ENCODE results near the gene MACROD1.

Gene MACROD1

DNA sequence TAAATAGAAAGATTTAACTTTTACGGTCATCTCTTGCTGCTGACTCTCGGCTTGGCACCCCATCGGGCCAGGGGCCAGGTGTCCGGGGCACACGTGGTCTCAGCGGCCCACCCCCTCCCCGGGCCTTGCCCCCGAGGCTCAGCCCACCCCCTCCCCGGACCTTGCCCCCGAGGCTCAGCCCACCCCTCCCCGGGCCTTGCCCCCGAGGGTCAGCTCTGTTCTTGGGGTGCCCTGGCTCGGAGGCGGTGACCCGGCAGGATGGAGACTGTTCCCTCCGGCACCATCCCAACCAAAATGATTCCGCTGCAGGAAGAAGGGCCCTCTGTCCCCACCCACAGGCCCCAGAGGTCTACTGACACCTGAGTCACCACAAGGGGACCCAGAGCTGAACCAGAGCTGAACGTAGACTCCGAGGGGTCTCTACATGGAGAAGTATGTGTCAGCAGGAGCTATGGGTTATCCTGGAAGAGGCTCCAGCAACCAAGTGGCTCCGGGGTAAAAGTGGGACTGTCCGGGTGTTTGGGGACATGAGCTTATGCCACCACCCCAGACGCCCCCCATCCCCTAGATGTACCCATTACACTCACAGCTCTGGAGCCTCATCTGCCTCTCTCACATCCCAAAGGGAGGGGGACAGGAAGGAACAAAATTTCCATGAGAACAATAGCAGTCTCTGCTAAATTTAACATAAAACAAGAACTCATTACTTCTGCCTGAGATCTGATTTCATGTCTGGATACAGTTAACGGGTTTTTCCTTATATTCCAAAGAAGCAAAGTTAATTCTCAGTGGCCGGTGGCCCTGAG lies 38.4 kb downstream of the MACROD1 start:
- no peak for DNase-seq

DNA sequence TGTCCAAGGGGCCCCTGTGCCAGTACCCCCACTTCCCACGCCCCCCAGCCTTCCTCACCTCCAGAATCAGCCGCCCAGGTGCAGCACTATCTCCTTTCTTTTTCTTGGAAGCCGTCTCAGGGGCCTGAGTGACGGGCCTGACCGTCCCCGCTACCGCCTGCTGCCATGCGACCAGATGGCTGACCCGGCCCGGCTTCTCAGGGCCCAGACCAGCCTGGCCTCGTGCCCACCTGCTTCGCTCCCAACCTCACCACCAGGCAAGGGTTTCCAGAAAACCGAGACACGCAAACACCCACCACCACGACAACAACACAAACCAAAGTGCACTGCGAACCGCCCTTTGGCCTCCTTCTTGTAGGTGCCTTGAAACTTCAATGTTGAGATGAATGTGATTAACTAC lies 39.1 kb downstream of the MACROD1 start:
- DNase-seq, result no peak

DNA sequence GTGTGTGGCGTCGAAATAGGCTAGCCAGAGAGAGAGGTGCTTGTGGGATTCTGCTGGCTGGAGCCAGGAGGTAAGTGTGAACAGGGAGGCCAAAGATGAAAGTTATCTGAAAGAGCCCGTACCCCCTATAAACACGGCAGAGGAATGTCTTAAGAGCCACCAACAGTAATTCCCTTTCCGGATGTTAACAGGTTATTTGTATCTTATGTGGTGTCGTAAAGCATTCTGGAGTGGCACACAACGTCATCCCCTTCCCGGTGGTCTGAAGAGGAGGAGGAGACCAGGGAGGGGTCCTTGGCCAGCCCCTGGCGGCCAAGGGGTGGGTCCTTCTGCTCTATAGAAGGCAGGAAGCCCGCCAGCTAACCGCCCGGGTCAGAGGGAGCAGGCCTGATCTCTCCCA lies 39.5 kb downstream of the MACROD1 start:
- no peak for DNase-seq

DNA sequence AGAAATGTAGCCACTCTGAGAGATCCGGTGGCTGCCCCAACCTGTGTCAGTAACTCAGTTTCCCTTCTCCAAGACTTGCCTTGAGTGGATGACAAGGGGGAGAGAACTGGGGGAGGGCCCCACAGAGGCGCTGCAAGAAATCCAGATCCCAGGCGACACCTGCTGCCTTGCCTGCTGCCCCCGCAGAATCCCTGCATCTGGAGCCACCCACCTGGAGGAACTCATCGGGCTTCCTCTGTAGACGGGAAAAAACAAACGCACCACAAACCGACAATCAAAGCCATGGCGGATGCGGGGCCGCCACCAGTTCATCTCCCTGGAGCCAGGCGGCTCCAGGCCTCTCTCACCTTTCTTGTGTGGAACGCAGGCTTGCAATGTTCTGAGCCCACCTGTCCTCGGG lies 40.2 kb downstream of the MACROD1 start:
- no peak for DNase-seq

- no peak for DNase-seq
Measured at GRCh38 chr11:64124147-64124546, 41.8 kb downstream of the MACROD1 start.

DNA sequence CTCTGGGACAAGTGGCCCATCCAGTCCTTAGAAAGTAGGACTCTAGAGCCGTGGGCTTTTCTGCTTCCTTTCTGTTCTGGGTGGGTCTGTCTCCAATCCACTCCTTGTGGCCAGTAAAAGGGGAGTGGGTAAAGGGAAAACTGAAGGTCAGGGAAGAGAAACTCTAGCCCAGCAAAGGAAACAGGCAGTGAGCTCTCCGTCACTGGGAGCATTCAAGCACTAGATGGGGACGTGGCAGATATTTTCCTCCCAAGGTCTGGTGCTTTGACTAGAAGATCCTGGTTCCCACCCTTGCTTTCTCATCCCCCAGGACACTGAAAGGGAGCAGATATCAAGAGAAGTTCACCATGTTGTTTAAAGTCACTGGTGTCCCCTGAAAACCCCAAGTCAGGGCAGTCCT lies 42.2 kb downstream of the MACROD1 start:
- DNase-seq, result no peak

DNA sequence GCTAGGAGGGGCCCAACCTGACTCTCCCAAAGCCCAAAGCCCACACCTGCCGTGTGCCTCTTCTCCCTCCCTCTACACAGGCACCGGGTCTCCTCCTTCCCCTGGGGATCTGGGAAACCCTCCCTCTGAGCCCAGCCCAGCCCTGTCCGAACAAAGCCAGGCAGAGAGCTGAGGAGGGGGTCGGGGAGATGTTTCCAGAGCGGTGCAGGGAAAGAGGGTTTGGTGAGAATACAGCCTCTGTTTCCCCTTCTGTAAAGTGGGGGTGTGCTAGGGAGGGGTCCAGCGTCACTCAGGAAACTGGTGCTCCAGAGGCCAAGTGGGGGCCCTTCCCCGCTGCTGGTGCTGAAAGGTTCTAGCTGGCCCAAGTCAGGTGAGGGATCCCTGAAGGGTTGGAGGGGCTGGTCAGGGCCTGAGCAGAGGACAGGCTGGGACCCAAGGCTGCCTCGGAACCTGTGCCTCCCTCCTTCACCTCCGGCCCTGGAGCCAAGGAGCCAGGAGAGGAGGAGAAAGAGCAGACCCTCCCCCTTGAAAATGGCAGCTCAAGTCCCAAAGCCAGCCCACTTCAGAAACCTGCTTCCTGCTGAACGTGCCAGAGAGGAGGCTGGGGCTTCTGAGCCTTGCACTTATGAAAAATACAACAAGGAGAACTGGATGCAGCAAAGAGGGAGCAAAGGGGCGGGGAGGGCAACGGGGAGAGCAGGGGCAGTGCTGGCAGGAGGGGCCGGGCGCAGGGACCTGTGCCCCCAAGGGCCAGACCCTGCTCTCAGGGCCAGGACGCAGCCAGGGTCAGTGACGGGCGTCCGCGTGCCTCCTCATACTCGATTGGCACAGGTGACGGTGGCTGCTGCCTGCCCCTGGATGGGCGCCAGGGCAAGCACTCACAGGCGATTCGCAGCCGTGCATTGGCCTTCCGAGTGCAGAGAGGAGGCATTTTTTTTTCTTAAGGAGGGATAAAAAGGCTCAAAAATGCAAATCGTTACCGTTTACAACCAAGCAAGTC lies 43.2 kb downstream of the MACROD1 start:
- DNase-seq, result peak; percentile 96

DNA sequence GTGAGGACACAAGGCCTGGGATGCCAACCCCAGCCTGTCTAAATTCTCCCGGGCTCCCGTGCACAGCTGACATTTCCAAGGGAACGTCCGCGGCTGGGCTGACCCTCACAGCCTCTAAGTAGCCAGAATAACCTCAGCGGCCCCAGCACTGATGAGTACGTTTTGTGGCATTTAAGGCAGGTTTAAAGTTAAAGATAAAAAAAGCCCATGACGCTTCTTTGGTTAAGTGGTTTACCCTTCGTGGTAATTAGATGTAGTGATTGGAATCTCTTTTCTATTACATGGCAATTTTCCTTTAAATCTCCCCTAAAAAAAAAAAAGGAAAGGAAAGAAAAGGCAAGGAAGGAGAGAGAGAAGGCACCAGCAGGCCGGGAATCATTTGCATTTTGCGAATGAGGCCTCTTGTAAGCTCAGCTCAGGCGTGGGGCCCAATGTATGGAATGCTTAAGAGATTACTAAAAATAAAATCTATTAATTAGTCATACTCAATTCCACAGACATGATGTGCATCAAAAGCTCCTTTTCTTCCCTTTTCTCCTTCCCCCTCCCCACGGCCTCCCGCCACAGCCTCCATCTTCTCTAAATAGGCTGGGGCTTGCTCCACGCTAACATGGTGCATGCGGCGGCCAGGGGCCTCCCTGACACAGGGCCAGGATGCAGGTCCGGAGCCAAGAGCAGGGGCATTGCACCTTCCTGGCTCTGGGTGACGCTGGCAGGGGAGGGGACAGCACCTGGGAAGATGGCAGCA lies 44.1 kb downstream of the MACROD1 start:
- DNase-seq, result no peak

DNA sequence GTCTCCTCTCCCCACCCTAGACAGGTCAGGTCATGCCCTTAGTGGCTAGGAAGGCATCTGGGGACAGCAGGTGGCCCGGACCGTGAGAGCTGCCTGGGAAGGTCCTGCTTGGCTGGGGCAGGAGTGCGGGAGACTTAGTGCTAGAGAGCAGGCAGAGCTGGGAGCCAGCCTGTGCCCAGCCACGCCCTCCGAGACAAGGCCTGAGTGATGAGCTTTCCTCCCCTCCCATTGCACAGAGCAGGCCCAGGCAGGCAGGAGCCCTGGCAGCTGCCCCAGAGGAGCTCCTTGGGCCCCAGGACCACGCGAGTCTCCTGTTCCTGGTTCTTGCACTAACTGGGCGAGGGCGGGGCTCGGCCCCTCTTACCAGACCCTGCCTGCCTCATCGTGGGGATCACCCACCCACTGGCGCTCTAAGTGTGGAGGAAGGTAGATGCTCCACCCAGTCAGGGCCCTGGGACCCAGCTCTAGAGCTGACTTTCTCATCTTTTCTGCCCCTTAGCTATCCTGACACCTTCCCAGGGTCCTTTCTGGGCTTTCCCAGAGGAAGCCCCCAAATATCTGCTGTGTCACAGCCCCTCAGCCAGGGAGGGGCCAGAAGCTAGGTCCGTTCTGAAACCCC lies 44.9 kb downstream of the MACROD1 start:
- peak; percentile 97 for DNase-seq

GRCh38 chr11:64119700-64120099 lies 46.2 kb downstream of the MACROD1 start:
- no peak for DNase-seq

DNA sequence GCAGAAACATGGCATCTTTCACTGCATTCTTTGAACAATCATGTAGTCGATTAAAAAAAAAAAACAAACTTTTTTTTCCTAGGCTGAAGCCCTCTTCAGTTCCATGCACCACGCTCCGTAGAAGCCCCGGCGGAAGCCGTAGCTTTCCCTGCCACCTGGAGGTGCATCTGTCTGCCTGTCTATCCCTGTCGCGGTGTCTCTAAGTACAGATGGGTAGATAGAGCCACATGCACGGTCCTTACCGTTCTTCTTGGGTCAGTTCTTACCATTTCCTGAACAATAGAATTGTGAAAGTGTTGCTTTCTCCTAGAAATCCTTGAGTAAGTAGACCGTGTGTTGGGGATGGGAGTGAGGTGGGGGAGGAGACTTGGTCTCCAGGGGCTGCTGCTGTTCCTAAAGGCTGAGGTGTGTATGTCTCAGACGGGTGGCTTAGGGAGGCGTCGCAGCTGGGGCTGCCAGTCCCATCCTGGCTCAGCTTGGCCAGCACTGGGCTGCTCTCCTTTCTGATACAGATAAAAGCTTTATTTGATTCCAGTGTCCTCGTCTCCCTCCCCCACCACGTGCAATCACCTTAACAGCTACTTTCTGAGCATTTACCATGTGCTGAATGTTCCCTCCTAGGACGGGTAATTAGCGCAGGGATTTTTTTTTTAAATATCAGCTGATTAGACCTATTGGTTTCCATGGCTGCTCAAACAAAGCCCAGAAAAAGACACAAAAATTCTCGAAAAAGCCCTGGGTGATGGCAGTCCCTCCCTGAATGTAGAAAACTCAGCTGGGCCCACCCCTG lies 46.8 kb downstream of the MACROD1 start:
- DNase-seq, result peak; percentile 56

- no peak for DNase-seq
Measured at GRCh38 chr11:64117763-64118459, 48.0 kb downstream of the MACROD1 start.

DNA sequence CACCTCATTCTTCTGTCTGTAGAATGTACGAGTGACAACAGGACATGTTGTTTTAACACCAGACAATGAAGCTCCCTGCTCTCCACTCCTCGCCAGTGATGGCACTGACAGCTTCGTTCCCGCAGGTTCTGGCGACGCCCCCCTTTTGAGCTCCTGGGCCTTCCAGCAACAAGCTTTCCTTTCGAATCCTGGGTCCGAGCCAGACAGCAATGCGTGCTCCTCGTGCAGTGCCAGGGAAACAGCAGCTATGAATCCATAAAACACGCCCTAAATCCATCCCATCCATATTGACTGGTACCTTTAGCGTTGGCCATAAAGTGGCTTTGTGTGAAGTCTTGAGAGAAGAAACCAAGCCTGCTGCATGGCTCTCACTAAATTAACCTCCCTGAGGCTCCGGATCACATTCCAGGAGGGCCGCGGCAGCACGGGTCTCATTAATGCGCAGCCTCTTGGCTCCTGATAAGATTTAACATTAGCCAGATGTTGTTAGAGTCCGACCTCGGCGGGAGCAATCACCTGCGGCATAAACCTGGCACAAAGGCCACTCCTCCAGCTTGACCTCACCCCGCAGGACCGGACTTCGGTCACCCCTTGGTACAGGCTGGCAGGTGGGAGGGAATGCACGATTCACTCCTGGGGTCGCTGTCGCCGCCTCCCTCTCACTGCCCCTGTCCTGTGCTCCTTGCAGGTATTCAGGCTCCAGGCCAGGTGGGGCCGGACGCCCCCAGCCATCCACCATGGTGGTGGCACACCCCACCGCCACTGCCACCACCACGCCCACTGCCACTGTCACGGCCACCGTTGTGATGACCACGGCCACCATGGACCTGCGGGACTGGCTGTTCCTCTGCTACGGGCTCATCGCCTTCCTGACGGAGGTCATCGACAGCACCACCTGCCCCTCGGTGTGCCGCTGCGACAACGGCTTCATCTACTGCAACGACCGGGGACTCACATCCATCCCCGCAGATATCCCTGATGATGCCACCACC lies 50.1 kb downstream of the MACROD1 start:
- DNase-seq, result no peak

- DNase-seq, result no peak
Measured at GRCh38 chr11:64114231-64114630, 51.7 kb downstream of the MACROD1 start.

DNA sequence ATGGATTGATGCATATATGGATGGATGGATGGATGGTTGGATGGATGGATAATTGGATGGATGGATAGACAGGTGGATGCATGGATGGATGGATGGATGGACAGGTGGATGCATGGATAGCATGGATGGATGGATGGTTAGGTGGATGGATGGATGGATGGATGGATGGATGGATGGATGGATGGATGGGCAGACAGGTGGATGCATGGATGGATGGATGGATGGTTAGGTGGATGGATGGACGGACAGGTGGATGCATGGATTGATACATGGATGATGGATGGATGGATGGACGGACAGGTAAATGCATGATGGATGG lies 52.5 kb downstream of the MACROD1 start:
- DNase-seq, result no peak

DNA sequence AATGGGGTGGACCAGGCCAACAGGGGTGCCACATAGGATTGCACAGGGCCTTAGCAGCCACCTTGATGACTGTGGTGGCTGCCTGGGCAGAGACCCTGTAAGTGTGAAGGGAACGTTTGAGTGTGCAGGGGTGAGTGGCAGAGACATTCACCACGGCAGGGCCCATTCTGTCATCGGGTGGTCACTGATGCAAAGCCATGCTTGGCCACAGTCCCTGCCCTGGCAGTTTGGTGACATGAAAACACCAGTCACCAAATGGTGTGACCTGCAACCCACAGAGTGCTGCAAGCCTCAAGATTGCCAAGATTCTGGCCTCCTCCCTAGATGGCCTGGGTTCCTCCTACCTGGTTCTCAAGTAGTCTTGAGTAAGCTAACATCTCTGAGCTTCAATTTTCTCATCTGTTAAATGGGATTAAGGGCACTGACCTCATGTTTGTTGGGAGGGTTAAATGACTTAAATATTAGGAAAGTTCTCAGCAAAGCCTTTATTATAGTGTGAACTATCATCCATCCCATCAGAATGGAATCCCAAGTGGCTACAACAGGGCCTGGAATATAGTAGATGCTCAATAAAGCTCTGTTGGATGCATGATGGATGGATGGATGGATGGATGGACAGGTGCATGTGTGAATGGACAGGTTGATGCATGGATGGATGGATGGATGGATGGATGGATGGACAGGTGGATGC lies 53.0 kb downstream of the MACROD1 start:
- no peak for DNase-seq

DNA sequence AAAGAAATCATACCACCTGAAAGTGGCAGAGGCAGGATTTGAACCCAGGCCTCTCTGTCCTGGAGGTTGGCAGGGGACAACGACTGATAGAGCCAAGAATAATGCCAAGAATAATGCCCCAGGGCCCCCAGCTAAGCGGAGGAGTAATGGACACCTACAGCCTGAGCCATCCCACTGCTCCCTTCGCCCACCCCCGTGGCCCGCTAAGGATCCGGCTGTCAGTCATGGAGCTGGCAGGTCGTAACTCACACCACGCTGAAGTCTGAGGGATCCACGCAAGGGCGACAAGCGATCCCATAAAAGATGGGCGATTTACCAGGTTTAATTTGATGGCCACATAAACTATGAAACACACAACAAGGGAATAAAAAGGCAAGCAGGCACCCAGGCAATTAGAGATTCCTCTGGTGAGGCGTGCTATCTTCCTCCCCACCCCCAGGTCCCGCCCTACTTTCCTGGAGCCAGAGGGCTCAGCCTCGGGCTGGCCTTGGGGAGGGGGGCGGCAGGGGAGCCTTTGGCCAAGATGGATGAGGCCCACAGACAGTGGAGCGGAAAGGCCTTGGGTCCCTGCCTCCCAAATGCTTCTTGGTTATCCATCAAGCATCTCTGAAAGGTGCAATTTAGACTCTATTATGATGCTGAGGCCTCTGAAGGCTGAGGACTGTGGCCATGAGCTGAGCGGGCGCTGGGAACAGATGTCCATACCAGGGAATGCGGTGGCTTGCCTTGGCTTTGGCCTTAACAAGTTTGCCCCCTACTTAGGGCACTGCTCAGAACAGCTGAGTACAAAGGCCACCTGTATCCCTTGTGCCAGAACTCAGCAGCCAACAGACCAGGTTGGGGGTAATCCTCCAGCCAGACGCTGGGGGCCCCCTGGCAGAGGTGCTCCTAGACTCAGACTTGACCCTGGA lies 55.2 kb downstream of the MACROD1 start:
- no peak for DNase-seq

GRCh38 chr11:64109332-64109731 lies 56.6 kb downstream of the MACROD1 start:
- DNase-seq, result no peak

All from DMS79 (cell line).